HL-60/S4 treated with retinoic acid at 250 ng/mL for 4 days and 3 days (cell line): Measurements from ENCODE around the gene EREG.

Experiments used
- in situ Hi-C: fragments of 300-500 bp; cut with MboI; formaldehyde crosslinking; loops from 2 replicates; pipeline ENCODE4 v1.7.0; 2022; ENCODE audit warnings: low sequenced_read_pairs

The EREG gene

GRCh38 chr4:74420863-74421262 lies 55.9 kb downstream of the EREG start:
- in situ Hi-C loops = no loop called here

GRCh38 chr4:74423104-74423503 lies 58.2 kb downstream of the EREG start:
- in situ Hi-C loops = no loop called here

GRCh38 chr4:74424111-74424510 lies 59.2 kb downstream of the EREG start:
- in situ Hi-C loops = no loop called here

GRCh38 chr4:74426101-74426500 lies 61.2 kb downstream of the EREG start:
- in situ Hi-C loops = no loop called here

- in situ Hi-C loops = no loop called here
Measured at GRCh38 chr4:74428276-74428675, 63.3 kb downstream of the EREG start.

GRCh38 chr4:74431113-74431826 lies 66.3 kb downstream of the EREG start:
- in situ Hi-C loops = no loop called here

GRCh38 chr4:74433043-74433442 lies 68.1 kb downstream of the EREG start:
- in situ Hi-C loops = no loop called here

- in situ Hi-C loops = no loop called here
Measured at GRCh38 chr4:74433541-74434172, 68.7 kb downstream of the EREG start.

GRCh38 chr4:74435296-74435695 lies 70.4 kb downstream of the EREG start:
- in situ Hi-C loops = no loop called here

GRCh38 chr4:74437866-74438265 lies 72.9 kb downstream of the EREG start:
- in situ Hi-C loops = no loop called here
